Epidermal melanocyte (primary cell): ENCODE data around the gene ANKRD55.
"Not testable (repeated sequence)": the region's sequence is repeated elsewhere in the genome, so short reads cannot be mapped to it uniquely, and the experiment has no call there.

Experiments used
- DNase-seq: peaks from one replicate; pipeline ENCODE4 v3.0.0; 2011; ENCODE audit warnings: low spot score; ENCODE audit not compliant: insufficient read length

Gene ANKRD55

DNA sequence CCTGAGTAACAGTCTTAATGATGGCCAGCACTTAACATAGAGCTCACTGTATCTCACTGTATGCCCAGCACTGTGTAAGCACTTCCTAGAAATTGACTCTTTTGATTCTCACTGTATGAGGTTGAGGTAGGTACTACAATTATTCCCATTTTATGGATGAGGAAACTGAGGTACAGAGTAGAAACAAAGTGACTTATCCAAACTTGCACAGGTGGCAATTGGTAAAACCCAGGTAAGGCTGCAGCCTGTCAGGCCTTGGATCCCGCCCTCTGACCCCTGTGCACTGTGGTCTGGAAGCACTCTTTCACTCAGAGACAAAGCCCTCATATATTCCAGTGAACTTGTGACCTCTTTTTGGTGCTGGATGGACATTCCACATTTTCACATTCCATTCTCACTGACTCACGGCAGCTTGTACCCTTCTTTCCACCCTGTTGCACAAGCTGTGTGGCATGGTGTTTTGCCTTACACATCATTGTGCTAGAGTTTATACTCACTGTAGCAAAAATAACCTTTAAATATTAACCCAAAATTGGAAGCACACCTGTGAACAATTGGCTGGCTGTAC, 21.7 kb downstream of the ANKRD55 start:
- DNase-seq, result peak; percentile 80

DNA sequence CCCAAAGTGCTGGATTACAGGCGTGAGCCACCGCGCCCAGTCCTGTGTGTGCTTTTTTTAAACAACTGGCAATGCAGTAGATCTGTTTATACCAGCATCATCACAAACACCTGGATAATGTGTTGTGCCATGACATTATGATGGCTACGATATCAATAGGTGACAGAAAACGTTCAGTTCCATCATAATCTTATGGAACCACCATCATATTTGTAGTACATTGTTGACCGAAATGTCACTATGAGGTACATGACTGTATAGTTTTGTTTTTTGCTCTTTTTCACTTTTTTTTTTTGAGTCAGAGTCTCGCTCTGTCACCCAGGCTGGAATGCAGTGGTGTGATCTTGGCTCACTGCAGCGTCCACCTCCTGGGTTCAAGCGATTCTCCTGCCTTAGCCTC, 24.4 kb downstream of the ANKRD55 start:
- no peak for DNase-seq

DNA sequence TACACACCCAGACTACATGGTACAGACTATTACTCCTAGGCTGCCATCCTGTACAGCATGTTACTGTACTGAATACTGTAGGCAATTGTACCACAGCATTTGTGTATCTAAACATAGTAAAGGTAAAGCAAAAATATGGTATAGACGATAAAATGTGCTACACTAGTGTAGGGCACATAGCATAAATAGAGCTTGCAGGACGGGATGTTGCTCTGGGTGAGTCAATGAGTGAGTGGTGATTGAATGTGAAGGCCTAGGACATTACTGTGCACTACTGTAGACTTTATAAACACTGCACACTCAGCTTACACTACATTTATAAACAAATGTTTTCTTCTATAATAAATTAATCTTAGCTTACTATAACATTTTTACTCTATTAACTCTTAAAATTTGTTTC, 25.6 kb downstream of the ANKRD55 start:
- no peak for DNase-seq

DNA sequence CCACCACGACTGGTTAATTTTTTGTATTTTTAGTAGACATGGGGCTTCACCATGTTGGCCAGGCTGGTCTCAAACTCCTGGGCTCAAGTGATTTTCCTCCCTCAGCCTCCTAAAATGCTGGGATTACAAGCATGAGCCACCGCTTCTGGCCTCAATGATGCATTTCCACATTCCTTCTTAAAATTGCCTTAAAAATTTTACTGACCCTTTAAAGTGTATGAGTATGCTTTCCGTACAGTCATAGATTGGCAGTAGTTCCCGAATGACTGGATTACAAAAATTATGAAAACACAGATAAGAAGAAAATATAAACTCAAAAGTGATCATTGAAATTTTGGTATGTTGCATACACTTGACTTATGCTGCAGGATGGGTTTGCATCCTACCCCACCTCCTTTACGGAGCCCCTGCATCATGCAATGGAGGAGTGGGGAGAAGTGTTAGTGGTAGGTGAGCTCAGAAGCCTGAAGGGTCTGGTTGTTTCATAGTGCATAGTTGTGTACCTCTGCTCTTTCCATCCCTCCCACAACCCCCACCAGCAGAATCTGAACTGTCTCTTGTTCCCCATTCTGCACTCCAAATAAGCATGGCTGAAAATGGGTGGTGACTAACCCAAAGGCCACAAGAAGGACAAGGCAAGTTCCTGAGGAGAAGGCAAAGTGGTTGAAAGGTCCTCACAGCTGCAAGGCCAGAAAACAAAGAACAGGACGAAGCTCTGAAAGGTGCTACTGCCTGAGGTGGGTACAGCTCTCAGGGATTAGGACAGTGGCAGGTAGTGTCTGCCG, 26.8 kb downstream of the ANKRD55 start:
- no peak for DNase-seq

DNA sequence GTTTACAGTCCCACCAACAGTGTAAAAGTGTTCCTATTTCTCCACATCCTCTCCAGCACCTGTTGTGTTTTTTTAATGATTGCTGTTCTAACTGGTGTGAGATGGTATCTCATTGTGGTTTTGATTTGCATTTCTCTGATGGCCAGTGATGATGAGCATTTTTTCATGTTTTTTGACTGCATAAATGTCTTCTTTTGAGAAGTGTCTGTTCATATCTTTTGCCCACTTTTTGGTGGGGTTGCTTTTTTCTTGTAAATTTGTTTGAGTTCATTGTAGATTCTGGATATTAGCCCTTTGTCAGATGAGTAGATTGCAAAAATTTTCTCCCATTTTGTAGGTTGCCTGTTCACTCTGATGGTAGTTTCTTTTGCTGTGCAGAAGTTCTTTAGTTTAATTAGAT, 29.2 kb downstream of the ANKRD55 start:
- DNase-seq, result not testable (repeated sequence)

DNA sequence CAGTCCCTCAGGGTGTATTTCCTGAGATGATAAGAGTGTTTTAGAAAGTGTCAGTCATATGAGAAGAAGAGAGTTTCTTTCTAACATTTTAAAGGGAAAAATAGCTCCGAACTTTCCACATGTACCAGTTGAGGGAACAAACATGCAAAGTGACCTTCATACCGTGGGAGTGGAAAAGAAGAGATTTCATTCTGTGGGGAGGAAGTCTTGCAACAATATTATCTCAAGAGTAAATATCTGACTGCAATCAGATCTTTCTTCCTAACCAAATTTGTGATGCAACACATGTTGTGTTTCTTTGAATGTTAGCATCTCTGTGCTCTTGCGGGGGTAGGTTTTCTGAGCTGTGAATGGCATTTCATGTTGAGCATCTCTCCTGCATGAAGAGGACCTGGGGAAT, 30.6 kb downstream of the ANKRD55 start:
- DNase-seq, result no peak

DNA sequence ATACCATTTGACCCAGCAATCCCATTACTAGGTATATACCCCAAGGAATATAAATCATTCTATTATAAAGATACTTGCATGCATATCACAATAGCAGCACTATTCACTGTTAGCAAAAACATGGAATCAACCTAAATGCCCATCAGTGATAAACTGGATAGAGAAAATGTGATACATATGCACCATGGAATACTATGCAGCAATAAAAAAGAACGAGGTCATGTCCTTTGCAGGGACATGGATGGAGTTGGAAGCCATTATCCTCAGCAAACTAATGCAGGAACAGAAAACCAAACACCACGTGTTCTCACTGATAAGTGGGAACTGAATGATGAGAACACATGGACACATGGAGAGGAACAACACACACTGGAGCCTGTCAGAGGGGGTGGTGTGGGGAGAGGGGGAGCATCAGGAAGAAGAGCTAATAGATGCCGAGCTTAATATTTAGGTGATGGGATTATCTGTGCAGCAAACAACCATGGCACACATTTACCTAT, 31.3 kb downstream of the ANKRD55 start:
- DNase-seq, result not testable (repeated sequence)

DNA sequence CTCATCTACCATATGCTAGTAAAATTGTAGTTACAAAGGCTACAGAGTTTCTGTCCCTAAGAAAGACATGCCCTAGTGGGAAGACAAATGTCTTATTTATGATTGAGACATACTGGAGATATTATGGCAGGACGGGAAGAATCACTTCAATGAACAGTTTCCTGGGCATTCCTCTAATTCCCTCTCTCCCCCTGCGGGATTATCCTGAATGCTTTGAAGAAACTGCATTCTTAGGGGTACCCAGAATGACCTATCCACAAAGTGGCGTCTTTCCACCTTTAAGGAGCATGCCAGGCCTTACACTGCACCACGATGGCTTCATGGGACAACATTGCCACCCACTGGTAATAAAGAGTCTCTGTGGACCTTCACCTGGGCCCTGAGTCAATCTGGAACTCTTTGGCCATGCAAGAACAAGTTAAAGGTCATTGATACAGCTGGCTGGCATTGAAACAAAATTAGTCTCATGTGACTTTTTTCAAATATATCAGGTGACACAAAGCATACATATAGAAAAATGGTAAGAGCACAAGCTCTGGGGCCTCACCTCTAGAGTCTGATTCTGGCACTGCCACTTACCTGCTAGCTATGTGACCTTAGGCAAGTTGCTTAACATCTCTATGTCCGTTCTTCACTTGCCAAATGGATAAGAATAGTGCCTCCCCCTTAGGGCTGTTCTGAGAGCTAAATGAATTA, 32.0 kb downstream of the ANKRD55 start:
- DNase-seq, result peak; percentile 55

DNA sequence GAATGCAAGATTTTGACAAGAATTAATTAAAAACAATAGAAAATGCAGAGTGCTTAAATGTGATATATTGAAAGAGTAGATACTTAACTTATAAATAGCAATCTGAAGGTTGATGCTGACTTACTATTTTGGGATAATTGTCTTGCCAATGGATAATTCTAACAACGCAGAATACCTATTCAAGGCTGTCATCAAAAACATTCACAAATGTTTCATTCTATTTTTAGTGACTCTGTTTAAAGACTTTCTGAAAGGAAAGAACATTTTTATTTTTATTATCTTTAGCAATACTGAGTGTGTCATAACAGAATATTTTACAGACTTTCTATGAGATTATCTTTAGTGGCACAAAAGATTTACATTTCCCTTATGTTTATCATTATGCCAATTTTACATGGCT, 38.1 kb downstream of the ANKRD55 start:
- no peak for DNase-seq

DNA sequence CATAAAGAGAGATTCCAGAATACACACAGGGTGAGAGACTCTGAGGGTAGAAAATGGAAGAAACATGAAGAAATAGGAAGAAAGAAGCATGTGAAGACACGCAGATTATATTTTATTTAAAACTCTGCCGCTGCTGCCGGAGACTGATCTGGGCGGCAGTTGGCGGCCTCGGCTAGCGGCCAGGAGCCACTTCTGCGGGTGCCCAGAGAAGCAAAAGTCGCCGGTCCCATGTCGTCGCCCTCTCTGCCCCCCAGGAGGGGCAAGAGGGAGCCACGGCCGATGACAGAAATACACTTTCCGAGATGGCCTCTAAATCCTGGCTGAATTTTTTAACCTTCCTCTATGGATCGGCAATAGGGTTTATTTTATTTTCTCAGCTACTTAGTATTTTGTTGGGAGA, 40.9 kb downstream of the ANKRD55 start:
- DNase-seq, result no peak

DNA sequence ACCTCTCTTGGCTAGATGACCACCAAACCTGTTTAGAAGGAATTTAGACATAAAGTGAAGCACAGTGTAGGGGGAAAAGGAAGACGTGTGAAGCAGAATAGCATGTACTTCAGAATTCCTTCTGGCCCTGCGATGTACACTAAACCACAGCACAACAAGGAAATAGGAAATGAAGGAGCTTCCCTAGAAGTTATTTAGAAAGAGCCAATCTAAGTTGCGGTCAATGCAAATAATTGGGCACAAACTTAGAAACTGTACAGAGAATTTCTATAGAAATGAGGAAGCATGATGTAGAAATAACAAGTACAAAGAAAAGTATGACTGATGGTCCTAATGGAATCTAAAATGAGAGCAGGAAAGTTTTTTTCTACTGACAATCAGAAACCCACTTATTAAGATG, 41.5 kb downstream of the ANKRD55 start:
- DNase-seq, result no peak

DNA sequence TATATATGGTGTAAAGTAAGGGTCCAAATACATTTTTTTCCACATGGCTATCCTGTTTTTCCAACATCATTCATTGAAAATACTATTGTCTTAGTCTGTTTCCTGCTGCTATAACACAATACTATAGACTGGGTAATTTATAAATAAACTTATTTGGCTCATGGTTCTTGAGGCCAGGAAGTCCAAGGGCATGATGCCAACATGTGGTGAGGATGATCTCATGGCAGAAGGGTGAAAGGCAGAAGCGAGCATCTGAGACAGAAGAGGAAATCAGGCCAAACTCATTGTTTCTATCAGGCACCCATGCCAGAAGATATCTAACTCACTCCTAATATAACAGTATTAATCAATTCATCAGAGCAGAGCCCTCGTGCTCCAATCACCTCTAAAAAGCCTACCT, 42.6 kb downstream of the ANKRD55 start:
- no peak for DNase-seq

DNA sequence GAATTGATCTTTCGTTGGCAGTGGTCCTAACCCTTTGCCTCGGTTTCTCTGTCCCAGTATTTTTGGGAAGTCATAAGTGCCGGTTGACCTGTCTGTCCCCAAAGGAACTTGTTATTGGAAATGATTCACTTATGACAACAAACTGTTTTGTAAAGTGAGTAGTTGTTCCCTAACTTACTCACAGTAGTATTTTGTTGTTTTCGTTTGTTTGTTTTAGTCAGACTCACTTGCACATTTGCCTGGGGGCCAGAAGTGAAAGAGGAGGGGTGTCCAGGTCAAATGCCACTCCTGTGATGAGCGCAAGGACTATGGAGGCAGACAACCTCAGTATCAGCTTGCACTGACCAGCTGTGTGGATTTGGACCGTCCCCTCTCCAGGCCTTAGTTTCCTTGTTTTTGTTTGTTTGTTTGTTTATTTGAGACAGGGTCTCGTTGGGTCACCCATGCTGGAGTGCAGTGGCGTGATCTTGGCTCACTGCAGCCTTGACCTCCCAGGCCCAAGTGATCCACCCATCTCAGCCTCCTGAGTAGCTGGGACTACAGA, 47.3 kb downstream of the ANKRD55 start:
- no peak for DNase-seq

DNA sequence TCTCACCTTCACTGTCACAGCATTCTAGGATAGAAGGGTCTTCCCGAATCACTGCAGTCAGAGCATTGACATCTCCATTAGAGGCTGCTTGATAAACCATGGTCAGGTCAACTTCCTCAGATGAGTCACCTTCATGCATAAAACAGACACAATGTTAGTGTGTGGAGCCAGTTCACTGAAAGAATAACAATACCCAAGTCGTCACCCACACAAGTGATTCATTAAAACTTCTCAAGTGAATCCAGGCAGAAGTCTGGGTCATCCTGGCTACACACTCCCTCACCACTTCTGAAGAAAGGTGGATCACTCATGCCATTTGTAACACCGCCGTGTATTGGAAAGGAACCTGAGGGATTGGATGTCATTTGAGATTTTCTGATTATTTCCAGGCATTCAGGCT, 49.6 kb downstream of the ANKRD55 start:
- no peak for DNase-seq

DNA sequence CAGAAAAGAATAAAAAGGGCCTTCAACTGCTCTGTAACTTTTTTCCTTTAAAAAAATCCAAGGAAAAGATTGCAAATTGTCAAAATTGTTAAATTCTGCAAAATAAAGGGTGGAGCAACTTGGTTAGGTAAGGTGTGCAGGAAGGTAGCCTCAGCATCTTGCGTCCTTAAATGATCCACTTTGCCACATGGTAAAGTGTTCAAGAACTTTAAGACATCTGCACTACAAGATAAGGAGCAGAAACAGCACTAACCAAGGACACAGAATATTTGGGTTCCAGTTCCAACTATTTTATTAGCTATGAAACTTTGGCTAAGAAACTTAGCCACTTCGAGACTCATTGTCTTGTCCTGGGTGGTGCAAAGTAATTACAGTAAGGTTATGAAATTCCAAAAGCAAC, 53.7 kb downstream of the ANKRD55 start:
- DNase-seq, result no peak

DNA sequence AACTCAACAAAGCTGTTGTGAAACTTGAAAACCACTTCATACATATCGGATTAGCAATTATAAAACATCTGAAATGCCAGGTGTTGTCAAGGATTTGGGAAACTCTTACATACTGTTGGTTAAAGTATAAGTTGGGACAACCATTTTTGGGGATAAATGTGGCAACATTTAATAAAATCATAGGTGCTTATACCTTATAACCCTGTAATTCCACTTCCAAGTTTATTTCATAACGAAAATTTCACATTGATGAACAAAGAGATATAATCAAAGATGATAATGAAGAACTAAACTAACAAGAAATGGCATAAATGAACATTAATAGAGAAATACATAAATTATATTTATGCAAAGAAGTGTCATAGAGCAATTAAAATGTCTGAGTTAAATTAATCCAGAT, 54.3 kb downstream of the ANKRD55 start:
- no peak for DNase-seq

DNA sequence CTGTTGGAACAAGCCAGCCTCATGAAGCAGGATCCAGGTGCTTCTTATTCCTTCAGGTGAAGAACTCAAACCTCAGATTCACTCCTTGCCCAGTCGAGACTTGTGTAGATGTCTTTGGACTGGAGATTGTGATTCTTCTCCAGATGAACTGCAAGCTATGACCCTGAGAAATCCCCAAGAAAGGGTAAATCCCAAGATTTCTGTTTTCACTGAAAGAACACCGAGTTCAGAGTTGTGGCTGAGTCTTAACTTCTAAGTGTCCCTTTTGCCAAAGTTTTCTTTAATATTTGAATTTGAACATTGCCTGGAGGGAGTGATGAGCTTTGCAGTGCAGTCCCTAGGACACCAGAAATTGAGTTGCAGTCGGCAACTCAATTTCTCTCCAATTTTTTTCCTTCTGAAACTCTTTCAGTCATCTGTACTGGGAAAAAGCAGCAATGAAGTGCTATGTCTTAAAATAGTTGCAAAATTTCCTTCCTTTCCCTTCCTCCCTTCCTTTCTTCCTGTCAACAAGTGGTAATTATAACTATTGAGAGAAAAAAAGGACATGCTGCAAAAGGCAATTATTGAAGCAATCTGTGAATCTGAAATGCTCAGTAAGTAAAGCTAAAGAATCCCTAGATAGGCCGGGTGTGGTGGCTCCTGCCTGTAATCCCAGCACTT, 56.1 kb downstream of the ANKRD55 start:
- DNase-seq, result no peak

DNA sequence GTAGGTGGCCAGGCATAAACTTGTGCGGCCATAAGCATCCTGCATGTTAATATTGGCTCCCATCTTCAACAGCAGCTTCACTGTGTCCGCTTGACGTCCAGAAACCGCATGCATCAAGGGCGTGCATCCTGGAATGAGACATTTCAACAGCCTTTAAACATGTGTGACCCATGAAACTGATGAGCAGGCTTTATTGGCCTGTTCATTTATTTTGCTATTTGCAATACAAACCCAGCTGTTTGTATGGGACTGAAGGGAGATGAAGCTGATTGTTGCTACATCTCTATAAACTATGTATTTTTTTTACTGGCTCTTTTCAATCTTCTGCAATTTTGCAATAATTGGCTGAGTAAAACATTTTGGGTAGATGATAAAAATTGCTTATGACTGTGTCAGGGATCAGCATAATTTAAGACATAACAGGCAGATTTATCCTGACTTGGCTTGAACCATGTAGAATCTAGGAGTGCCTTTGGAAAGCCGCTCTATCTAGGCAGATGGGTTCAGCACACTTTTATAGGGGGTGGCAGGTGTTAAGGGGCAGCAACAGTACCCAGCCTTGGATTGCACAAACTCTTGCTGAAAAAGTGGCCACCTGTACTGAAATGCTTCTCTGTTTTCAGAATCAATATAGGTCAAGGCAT, 56.9 kb downstream of the ANKRD55 start:
- no peak for DNase-seq

DNA sequence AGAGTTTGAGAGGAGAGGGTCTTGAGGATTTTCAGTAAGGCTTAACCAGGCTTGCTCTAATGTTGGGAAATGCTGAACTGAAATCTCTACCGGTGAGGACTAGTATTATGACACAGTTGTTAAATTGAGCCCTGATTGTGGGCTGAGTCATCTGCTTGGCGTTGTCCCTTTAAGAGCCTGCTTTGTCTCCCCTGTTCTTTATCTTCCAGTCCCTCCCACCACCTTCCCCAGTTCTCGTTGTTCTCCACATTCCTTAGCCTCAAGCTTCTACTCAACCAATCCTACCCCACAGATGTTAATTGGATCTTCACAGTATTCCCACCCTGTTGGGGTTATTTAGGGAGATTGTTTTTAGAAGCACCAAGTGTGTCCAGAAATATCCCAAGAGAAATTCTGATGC, 57.6 kb downstream of the ANKRD55 start:
- no peak for DNase-seq

DNA sequence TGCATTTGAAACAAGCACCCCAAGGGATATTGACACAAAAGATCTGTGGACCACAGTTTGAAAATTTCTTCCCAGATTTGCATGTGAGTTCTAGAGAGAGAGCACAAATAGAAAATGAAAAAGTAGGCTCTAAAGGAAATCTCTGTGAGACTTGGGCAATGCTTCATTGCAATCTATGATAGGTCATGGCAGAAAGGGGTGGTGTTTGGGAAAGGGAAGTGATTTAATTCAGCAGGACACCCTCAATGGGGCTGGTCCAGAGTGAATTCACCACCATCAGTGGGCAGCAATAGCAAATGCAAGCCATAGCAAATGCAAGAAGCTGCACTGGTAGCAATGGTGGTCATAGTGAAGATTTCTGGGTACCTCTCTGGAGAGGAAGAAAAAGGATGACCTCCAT, 58.1 kb downstream of the ANKRD55 start:
- no peak for DNase-seq

DNA sequence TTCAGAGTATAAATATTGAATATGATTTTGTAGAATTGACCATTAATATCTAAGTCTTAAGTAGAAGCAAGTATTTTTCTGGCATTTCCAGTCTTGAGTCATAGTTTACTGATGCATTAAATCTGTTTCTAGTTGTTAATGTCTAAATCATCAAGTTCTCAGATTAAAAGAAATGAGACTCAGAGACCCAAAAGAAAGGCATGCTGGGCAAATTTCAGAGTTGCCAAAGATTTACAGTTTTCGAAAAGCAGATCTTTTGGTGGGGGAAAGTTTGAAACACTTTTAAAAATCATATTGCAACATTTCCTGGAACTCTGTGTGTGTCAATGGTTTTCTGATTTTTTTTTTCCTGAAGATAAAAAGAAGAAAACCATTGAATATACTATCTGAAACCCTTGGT, 60.9 kb downstream of the ANKRD55 start:
- no peak for DNase-seq
